Panc1 (cell line): ENCODE results near the gene TLCD3B. TPM values are rescaled to one million over a fixed set of nuclear protein-coding genes. Genes with fewer than 3 reads are reported as not detected.

Experiments
- ATAC-seq: fragments of 200-7000 bp; cut with Tn5 transposase; 2 replicates; pipeline ENCODE4 v1.9.1; 2020; ENCODE audit warnings: mild to moderate bottlenecking, moderate library complexity
- BruUV-seq: library from RNA; stranded (reverse); fragments of 400-500 nt; replicated peaks from 2 replicates; lab custom pipeline; 2021; lab: Mats Ljungman, UMichigan
- CTCF ChIA-PET: fragments of 300-600 bp; sonication (Branson Sonifier 250); formaldehyde crosslinking; loops from one replicate; lab custom pipeline; 2022; ENCODE audit warnings: antibody characterized with exemption; lab: Charles Lee
- POLR2A ChIA-PET: fragments of 300-600 bp; sonication (Branson Sonifier 250); formaldehyde crosslinking; loops from one replicate; lab custom pipeline; 2022; ENCODE audit warnings: antibody characterized with exemption; lab: Charles Lee
- DNase-seq: peaks from one replicate; pipeline ENCODE4 v3.0.0-alpha.2; 2010; ENCODE audit warnings: low read depth, low spot score
- H3K27ac ChIP-seq: 2 replicates; pipeline ENCODE4 v1.5.1; 2011; ENCODE audit warnings: mild to moderate bottlenecking, low read length, inconsistent platforms
- H3K27me3 ChIP-seq: fragments of 200-500 bp; sonication (Bioruptor generic); 2 replicates; pipeline ENCODE4 v1.6.0; 2014; ENCODE audit warnings: low read length, inconsistent platforms; ENCODE audit not compliant: control insufficient read depth, insufficient read depth
- H3K36me3 ChIP-seq: fragments of 200-500 bp; sonication (Bioruptor generic); 2 replicates; pipeline ENCODE4 v1.5.1; 2014; ENCODE audit warnings: inconsistent platforms, mild to moderate bottlenecking, low read length, moderate library complexity; ENCODE audit not compliant: control insufficient read depth, insufficient read depth
- H3K4me1 ChIP-seq: 2 replicates; pipeline ENCODE4 v1.5.1; 2011; ENCODE audit warnings: inconsistent platforms, mild to moderate bottlenecking, low read length, moderate library complexity; ENCODE audit not compliant: control insufficient read depth, insufficient read depth
- H3K4me3 ChIP-seq, 2 experiments: 2 replicates each; pipeline ENCODE4 v1.5.1; 2011 to 2012; ENCODE audit warnings: low read depth in 2 of 2, low read length in 2 of 2, mild to moderate bottlenecking in 2 of 2, inconsistent platforms in 1 of 2, moderate library complexity in 1 of 2
- H3K9me3 ChIP-seq: fragments of 200-500 bp; sonication (Bioruptor generic); 2 replicates; pipeline ENCODE4 v1.5.1; 2014; ENCODE audit warnings: low read depth, mild to moderate bottlenecking, inconsistent platforms, low read length, moderate library complexity; ENCODE audit not compliant: control insufficient read depth, insufficient read depth
- POLR2AphosphoS5 ChIP-seq: IDR thresholded peaks from 2 replicates; pipeline ENCODE4 v1.6.1; 2012; ENCODE audit warnings: mild to moderate bottlenecking, low read depth, low read length, moderate library complexity
- SIN3A ChIP-seq: IDR thresholded peaks from 2 replicates; pipeline ENCODE4 v1.6.1; 2012; ENCODE audit warnings: low read depth, mild to moderate bottlenecking, low read length, moderate library complexity, borderline replicate concordance; ENCODE audit not compliant: insufficient read depth
- TCF7L2 ChIP-seq: IDR thresholded peaks from 2 replicates; pipeline ENCODE4 v1.6.1; 2011; ENCODE audit warnings: mild to moderate bottlenecking, low read depth, low read length, inconsistent platforms
- in situ Hi-C: cut with HindIII; loops from 2 replicates; pipeline ENCODE4 v1.10.0; 2016; ENCODE audit warnings: low sequenced_read_pairs, low pct_unique_long_range_greater_than_20kb
- intact Hi-C: fragments of 100-400 bp; cut with micrococcal nuclease; formaldehyde crosslinking; loops from one replicate; pipeline ENCODE4 v1.10.0; 2022; ENCODE audit not compliant: unreplicated experiment
- total RNA-seq: library from RNA; stranded (reverse); gene quantifications from one replicate; pipeline ENCODE4 v1.2.1, GENCODE V29; 2021; ENCODE audit not compliant: unreplicated experiment
- TF ChIP-seq, protein P1 (sequence below), 2 experiments: IDR thresholded peaks; 2 replicates each; pipeline ENCODE4 v1.6.1; 2011 to 2012; ENCODE audit warnings: low read depth in 2 of 2, control low read depth in 1 of 2, low read length in 1 of 2, mild to moderate bottlenecking in 1 of 2, moderate library complexity in 1 of 2; ENCODE audit not compliant: insufficient read depth in 1 of 2
- TF ChIP-seq, protein P2 (sequence below): fragments of 450-650 bp; IDR thresholded peaks from 2 replicates; pipeline ENCODE4 v1.5.1; 2017; ENCODE audit warnings: mild to moderate bottlenecking

TLCD3B gene
- total RNA-seq, 1 experiment from 2014 or later: 3.5 TPM

DNA sequence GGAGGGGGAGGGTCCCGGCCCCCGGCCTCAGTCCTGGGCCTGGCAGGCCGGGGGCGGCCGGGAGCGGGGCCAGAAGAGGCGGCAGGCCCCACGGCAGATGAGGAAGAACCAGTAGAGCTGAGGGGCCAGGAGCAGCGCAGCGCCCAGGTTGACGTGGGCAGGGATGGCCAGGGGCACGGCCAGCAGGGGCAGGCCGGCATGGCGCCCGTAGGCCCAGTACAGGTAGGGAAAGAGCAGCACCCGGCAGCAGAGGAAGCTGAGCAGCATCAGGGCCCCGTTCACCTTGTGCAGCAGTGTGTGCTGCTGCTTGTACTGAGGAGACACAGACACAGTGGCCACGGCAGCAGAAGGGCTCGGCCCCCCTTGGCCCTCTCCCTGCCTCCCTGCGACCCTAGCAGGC lies 5.9 kb downstream of the TLCD3B start:
- CTCF ChIA-PET: no interaction called here
- Histone ChIP-seq H3K27ac (no peak overlapping the region), H3K4me3 (no peak overlapping the region), H3K27me3 (no peaks in the 10 kb centered on the region), H3K36me3 (no peaks in the 10 kb centered on the region), H3K4me1 (no peaks in the 10 kb centered on the region; the same call in 1 of the 2 replicates), H3K9me3 (no peaks in the 10 kb centered on the region)
- in situ Hi-C loops: no loop called here
- POLR2A ChIA-PET: interaction anchor here (0.5 kb wide), 1 partner anchor 903 kb away, joined by 6 read pairs; no protein-coding TSS in a partner anchor
- ATAC-seq: no peak
- BruUV-seq: no TSS peak
- intact Hi-C loops: loop anchor here (5.0 to 10.0 kb wide), 2 partner anchors 110 to 333 kb away; no protein-coding TSS in a partner anchor
- DNase-seq: no peak
- TF ChIP-seq SIN3A: no peak
- TF ChIP-seq, protein P1, sequence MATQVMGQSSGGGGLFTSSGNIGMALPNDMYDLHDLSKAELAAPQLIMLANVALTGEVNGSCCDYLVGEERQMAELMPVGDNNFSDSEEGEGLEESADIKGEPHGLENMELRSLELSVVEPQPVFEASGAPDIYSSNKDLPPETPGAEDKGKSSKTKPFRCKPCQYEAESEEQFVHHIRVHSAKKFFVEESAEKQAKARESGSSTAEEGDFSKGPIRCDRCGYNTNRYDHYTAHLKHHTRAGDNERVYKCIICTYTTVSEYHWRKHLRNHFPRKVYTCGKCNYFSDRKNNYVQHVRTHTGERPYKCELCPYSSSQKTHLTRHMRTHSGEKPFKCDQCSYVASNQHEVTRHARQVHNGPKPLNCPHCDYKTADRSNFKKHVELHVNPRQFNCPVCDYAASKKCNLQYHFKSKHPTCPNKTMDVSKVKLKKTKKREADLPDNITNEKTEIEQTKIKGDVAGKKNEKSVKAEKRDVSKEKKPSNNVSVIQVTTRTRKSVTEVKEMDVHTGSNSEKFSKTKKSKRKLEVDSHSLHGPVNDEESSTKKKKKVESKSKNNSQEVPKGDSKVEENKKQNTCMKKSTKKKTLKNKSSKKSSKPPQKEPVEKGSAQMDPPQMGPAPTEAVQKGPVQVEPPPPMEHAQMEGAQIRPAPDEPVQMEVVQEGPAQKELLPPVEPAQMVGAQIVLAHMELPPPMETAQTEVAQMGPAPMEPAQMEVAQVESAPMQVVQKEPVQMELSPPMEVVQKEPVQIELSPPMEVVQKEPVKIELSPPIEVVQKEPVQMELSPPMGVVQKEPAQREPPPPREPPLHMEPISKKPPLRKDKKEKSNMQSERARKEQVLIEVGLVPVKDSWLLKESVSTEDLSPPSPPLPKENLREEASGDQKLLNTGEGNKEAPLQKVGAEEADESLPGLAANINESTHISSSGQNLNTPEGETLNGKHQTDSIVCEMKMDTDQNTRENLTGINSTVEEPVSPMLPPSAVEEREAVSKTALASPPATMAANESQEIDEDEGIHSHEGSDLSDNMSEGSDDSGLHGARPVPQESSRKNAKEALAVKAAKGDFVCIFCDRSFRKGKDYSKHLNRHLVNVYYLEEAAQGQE (IDR thresholded peaks at IDR 0.05; ENCODE audit: insufficient read depth in 1 of 2, low read depth in 2 of 2, low read length in 1 of 2): no peak

DNA sequence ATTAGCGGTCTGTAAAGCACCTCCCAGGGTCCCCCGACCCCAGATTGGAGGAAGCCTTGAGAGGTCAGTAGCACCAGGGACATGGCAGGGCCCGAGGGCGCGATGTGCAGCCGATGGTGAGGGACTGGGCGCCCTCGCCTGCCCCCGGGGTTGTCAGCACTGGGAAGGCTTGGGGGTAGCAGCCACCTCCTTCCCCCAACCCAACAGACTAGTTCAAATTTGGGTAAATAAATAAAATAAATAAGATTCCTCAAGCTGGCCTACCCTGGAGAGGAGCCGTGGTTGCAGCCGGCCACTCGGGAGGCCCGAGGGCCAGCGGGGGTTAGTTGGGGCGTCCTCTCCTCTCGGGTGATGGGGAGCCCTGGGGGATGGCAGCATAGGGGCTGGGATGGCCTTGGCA lies 6.6 kb downstream of the TLCD3B start:
- H3K36me3 ChIP-seq: no peaks in the 10 kb centered on the region
- ChIA-PET POLR2A (no interaction called here), CTCF (no interaction called here)
- H3K4me1 ChIP-seq: no peaks in the 10 kb centered on the region
- intact Hi-C loops (loop anchor here (10.0 kb wide), 1 partner anchor 110 kb away; no protein-coding TSS in a partner anchor), in situ Hi-C loops (no loop called here)
- no peak overlapping the region for H3K27ac ChIP-seq
- no peak for DNase-seq
- no peaks in the 10 kb centered on the region for H3K9me3 ChIP-seq
- no peaks in the 10 kb centered on the region for H3K27me3 ChIP-seq
- no TSS peak for BruUV-seq
- H3K4me3 ChIP-seq: no peak overlapping the region
- TF ChIP-seq SIN3A (no peak), TCF7L2 (no peak), POLR2AphosphoS5 (no peak)
- TF ChIP-seq, protein P1 (IDR thresholded peaks at IDR 0.05; ENCODE audit: insufficient read depth in 1 of 2, low read depth in 2 of 2, low read length in 1 of 2): no peak
- TF ChIP-seq, protein P2, sequence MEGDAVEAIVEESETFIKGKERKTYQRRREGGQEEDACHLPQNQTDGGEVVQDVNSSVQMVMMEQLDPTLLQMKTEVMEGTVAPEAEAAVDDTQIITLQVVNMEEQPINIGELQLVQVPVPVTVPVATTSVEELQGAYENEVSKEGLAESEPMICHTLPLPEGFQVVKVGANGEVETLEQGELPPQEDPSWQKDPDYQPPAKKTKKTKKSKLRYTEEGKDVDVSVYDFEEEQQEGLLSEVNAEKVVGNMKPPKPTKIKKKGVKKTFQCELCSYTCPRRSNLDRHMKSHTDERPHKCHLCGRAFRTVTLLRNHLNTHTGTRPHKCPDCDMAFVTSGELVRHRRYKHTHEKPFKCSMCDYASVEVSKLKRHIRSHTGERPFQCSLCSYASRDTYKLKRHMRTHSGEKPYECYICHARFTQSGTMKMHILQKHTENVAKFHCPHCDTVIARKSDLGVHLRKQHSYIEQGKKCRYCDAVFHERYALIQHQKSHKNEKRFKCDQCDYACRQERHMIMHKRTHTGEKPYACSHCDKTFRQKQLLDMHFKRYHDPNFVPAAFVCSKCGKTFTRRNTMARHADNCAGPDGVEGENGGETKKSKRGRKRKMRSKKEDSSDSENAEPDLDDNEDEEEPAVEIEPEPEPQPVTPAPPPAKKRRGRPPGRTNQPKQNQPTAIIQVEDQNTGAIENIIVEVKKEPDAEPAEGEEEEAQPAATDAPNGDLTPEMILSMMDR: no peak
- ATAC-seq: no peak
